ENCODE measurements around the gene RPRML. TPM values are rescaled to one million over a fixed set of nuclear protein-coding genes. Genes with fewer than 3 reads are reported as not detected.

The RPRML gene
- total RNA-seq, 2 donors from 2014 or later = 0.31 TPM; not detected in 1

DNA sequence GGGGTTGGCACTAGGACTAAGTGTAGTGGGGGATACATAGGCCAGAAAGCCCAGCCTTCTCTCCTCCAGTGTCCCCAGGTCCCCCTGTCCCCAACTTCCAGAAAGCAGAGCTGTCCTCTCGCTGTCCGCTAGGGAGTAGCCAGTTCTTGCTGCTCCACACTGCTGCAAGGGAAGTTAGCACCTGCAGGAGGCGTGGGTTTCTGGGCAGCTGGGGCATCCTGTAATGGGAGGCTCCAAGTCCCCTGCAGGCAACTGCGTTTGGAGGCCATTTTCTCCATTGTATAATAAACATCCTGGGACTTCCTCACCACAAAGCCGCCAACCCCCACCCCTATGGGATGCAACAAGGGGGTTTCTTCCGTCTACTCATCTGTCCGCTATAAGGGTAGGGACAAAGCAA lies 1.7 kb downstream of the RPRML start:
- peak; percentile 97 for DNase-seq
- Mint-ChIP-seq H3K9me3 (no peaks in the 10 kb centered on the region), H3K4me1 (peaks cover 20% of the 10 kb centered on the region), H3K36me3 (ENCODE audit: low read depth) (no peaks in the 10 kb centered on the region), H3K27ac (no peak overlapping the region), H3K27me3 (ENCODE audit: insufficient read depth) (peaks cover 77% of the 10 kb centered on the region), H3K4me3 (peak overlapping the region; percentile 55)
- H3K9ac ChIP-seq (ENCODE audit: extremely low read depth, low read length, poor library complexity, severe bottlenecking) = no peak overlapping the region
- peaks cover 4% of the 10 kb centered on the region for H3K4me1 ChIP-seq (ENCODE audit: control insufficient read depth, insufficient read depth, low read length)
- peak overlapping the region; percentile 76 for H3K4me3 ChIP-seq (ENCODE audit: low read length)
- whole genome bisulfite sequencing, 2 experiments (ENCODE audit: insufficient coverage in 1 of 2, insufficient read length in 1 of 2) = 13 to 21% methylated on average over 5 to 7 of the region's 7 CpGs
- H3K27me3 ChIP-seq (ENCODE audit: control insufficient read depth, insufficient read depth, low read length, poor library complexity, severe bottlenecking) = peaks cover 65% of the 10 kb centered on the region
- no peaks in the 10 kb centered on the region for H3K36me3 ChIP-seq (ENCODE audit: control insufficient read depth, insufficient read depth, low read length)
- TF ChIP-seq, protein P1, sequence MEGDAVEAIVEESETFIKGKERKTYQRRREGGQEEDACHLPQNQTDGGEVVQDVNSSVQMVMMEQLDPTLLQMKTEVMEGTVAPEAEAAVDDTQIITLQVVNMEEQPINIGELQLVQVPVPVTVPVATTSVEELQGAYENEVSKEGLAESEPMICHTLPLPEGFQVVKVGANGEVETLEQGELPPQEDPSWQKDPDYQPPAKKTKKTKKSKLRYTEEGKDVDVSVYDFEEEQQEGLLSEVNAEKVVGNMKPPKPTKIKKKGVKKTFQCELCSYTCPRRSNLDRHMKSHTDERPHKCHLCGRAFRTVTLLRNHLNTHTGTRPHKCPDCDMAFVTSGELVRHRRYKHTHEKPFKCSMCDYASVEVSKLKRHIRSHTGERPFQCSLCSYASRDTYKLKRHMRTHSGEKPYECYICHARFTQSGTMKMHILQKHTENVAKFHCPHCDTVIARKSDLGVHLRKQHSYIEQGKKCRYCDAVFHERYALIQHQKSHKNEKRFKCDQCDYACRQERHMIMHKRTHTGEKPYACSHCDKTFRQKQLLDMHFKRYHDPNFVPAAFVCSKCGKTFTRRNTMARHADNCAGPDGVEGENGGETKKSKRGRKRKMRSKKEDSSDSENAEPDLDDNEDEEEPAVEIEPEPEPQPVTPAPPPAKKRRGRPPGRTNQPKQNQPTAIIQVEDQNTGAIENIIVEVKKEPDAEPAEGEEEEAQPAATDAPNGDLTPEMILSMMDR (conservative IDR thresholded peaks at IDR 0.05) = peak; percentile 84
- no peaks in the 10 kb centered on the region for H3K9me3 ChIP-seq (ENCODE audit: control insufficient read depth, low read length)
- peak overlapping the region; percentile 30 for H3K27ac ChIP-seq (ENCODE audit: low read depth, low read length)

DNA sequence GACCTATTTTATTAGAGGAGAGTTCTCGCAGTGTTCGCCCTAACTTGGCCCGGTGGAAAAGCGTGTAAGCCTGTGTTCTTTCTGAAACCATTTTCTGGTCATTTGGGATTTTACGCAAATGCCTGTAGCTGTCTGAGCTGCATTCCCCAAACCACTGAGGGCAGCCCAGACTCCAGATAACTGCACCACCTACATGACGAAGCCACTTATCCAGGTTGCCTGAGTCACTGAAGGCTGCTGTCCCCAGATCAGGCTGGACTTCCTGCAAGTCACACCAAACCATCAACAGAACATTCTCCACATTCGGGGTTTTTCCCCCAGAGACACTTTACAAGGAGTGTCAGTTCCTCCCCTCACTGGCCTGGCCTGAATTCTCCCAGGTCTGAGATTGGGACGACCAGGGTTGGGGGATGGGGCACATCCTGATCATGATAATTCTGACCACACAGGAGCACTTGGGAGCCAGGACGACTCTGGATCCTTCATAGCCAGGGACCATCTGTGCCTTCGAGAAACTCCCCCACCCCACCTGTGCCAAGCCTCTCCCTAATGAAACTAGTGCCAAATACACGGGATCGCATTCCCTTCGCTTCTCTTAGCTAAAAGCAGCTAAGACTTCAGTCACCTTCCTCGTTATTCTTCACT lies 2.3 kb downstream of the RPRML start:
- no peak overlapping the region for H3K27ac Mint-ChIP-seq

DNA sequence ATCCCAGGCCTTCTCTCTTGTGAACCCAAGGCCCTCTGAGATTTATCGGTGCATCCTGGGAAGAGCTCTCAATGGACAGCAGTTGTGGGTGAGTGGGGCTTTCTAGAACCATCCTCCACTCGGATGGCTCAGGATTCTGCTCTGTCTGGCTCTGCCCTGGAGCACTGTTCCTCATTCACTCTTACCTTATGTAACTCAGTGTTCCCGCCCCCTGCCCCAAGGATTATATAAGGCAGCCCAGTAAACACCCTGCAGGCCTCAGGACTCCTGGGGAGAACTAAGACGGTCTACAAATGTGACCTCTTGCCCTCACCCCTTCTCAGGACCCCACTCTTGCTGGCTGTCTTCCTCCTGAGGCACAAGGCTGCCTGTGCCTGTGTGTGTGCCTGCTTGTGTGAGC lies 3.8 kb downstream of the RPRML start:
- no peak for DNase-seq
- Histone ChIP-seq H3K9ac (ENCODE audit: extremely low read depth, low read length, poor library complexity, severe bottlenecking) (no peak overlapping the region), H3K27ac (ENCODE audit: low read depth, low read length) (no peak overlapping the region), H3K36me3 (ENCODE audit: control insufficient read depth, insufficient read depth, low read length) (no peaks in the 10 kb centered on the region), H3K27me3 (ENCODE audit: control insufficient read depth, insufficient read depth, low read length, poor library complexity, severe bottlenecking) (peaks cover 58% of the 10 kb centered on the region), H3K4me3 (ENCODE audit: low read length) (no peak overlapping the region), H3K4me1 (ENCODE audit: control insufficient read depth, insufficient read depth, low read length) (peaks cover 4% of the 10 kb centered on the region), H3K9me3 (ENCODE audit: control insufficient read depth, low read length) (no peaks in the 10 kb centered on the region)
- H3K4me3 Mint-ChIP-seq = no peak overlapping the region
- no peaks in the 10 kb centered on the region for H3K9me3 Mint-ChIP-seq
- no peak overlapping the region for H3K27ac Mint-ChIP-seq
- WGBS, 2 experiments (ENCODE audit: insufficient coverage in 1 of 2, insufficient read length in 1 of 2) = 60 to 87% methylated on average over 1 to 4 of the region's 4 CpGs
- H3K4me1 Mint-ChIP-seq = peaks cover 17% of the 10 kb centered on the region
- H3K36me3 Mint-ChIP-seq (ENCODE audit: low read depth) = no peaks in the 10 kb centered on the region
- H3K27me3 Mint-ChIP-seq (ENCODE audit: insufficient read depth) = peaks cover 72% of the 10 kb centered on the region
- TF ChIP-seq, protein P1 (conservative IDR thresholded peaks at IDR 0.05) = no peak

More for the DNA sequence above, 2.3 kb downstream of the RPRML start:
- Mint-ChIP-seq H3K4me3 (peak overlapping the region; percentile 55), H3K27me3 (ENCODE audit: insufficient read depth) (peaks cover 76% of the 10 kb centered on the region), H3K9me3 (no peaks in the 10 kb centered on the region), H3K4me1 (peaks cover 20% of the 10 kb centered on the region), H3K36me3 (ENCODE audit: low read depth) (no peaks in the 10 kb centered on the region)
- Histone ChIP-seq H3K36me3 (ENCODE audit: control insufficient read depth, insufficient read depth, low read length) (no peaks in the 10 kb centered on the region), H3K4me1 (ENCODE audit: control insufficient read depth, insufficient read depth, low read length) (peaks cover 4% of the 10 kb centered on the region), H3K27ac (ENCODE audit: low read depth, low read length) (peak overlapping the region; percentile 30), H3K9me3 (ENCODE audit: control insufficient read depth, low read length) (no peaks in the 10 kb centered on the region), H3K9ac (ENCODE audit: extremely low read depth, low read length, poor library complexity, severe bottlenecking) (no peak overlapping the region), H3K27me3 (ENCODE audit: control insufficient read depth, insufficient read depth, low read length, poor library complexity, severe bottlenecking) (peaks cover 65% of the 10 kb centered on the region), H3K4me3 (ENCODE audit: low read length) (no peak overlapping the region)
- TF ChIP-seq, protein P1 (conservative IDR thresholded peaks at IDR 0.05) = peak; percentile 46
- DNase-seq = peak; percentile 85
- 67 to 81% methylated on average over 6 to 14 of the region's 14 CpGs for WGBS, 2 experiments (ENCODE audit: insufficient coverage in 1 of 2, insufficient read length in 1 of 2)
